ENCODE results near the gene C22orf31. TPM values are rescaled to one million over a fixed set of nuclear protein-coding genes. Genes with fewer than 3 reads are reported as not detected.
A peak's percentile ranks its signal among the peaks of the same experiment; 100 is the strongest.

The C22orf31 gene
- total RNA-seq, 2 donors from 2014 or later: not detected

GRCh38 chr22:29081517-29082236, 20.0 kb upstream of the C22orf31 start:
- peak overlapping the region; percentile 50 to 52 for H3K27ac ChIP-seq
- TF ChIP-seq CTCF (IDR thresholded peaks at IDR 0.05): no peak
- no peaks in the 10 kb centered on the region for H3K27me3 ChIP-seq
- H3K36me3 ChIP-seq: no peaks in the 10 kb centered on the region
- no peak overlapping the region for H3K4me3 ChIP-seq
- DNase-seq (ENCODE audit: low spot score): no peak
- H3K9me3 ChIP-seq: no peaks in the 10 kb centered on the region
- peaks cover 0 to 45% of the 10 kb centered on the region in 2 donors for H3K4me1 ChIP-seq

- Histone ChIP-seq H3K27ac (peak overlapping the region in 1 of 2 donors; percentile 31), H3K4me1 (peaks cover 0 to 47% of the 10 kb centered on the region in 2 donors), H3K27me3 (no peaks in the 10 kb centered on the region), H3K4me3 (no peak overlapping the region), H3K36me3 (no peaks in the 10 kb centered on the region), H3K9me3 (no peaks in the 10 kb centered on the region)
- no peak for DNase-seq (ENCODE audit: low spot score)
- no peak for TF ChIP-seq CTCF (IDR thresholded peaks at IDR 0.05)
Measured at GRCh38 chr22:29080106-29080975, 18.7 kb upstream of the C22orf31 start.

GRCh38 chr22:29079218-29079901, 17.7 kb upstream of the C22orf31 start:
- no peaks in the 10 kb centered on the region for H3K36me3 ChIP-seq
- TF ChIP-seq CTCF (IDR thresholded peaks at IDR 0.05): no peak
- no peak for DNase-seq (ENCODE audit: low spot score)
- no peak overlapping the region for H3K4me3 ChIP-seq
- no peaks in the 10 kb centered on the region for H3K9me3 ChIP-seq
- peak overlapping the region; percentile 43 to 53 for H3K27ac ChIP-seq
- H3K4me1 ChIP-seq: peaks cover 0 to 54% of the 10 kb centered on the region in 2 donors
- no peaks in the 10 kb centered on the region for H3K27me3 ChIP-seq

GRCh38 chr22:29078869-29079207, 17.2 kb upstream of the C22orf31 start:
- Histone ChIP-seq H3K9me3 (no peaks in the 10 kb centered on the region), H3K4me3 (no peak overlapping the region), H3K27ac (peak overlapping the region; percentile 43 to 53), H3K36me3 (no peaks in the 10 kb centered on the region), H3K27me3 (no peaks in the 10 kb centered on the region), H3K4me1 (peaks cover 0 to 56% of the 10 kb centered on the region in 2 donors)
- no peak for DNase-seq (ENCODE audit: low spot score)
- no peak for TF ChIP-seq CTCF (IDR thresholded peaks at IDR 0.05)

- Histone ChIP-seq H3K36me3 (no peaks in the 10 kb centered on the region), H3K4me3 (no peak overlapping the region), H3K27me3 (no peaks in the 10 kb centered on the region), H3K27ac (peak overlapping the region; percentile 43 to 53), H3K9me3 (no peaks in the 10 kb centered on the region), H3K4me1 (peaks cover 0 to 62% of the 10 kb centered on the region in 2 donors)
- TF ChIP-seq CTCF (IDR thresholded peaks at IDR 0.05): no peak
- no peak for DNase-seq (ENCODE audit: low spot score)
Measured at GRCh38 chr22:29078036-29078868, 16.6 kb upstream of the C22orf31 start.
